ENCODE data around the gene CTNNA2. TPM values are rescaled to one million over a fixed set of nuclear protein-coding genes. Genes with fewer than 3 reads are reported as not detected.

Gene CTNNA2
- total RNA-seq, 1 experiment from 2014 or later, result 5.5 TPM

GRCh38 chr2:80527119-80527518, 1014.3 kb downstream of the CTNNA2 start:
- no peaks in the 10 kb centered on the region; a peak in 1 of 7 replicates for H3K36me3 Mint-ChIP-seq (ENCODE audit: insufficient read depth in 1 of 3, low read depth in 3 of 3)
- no peak overlapping the region for H4K91ac ChIP-seq (ENCODE audit: insufficient read length, low read depth, low read length)
- H3K4me3 Mint-ChIP-seq, result no peak overlapping the region
- H3T11ph ChIP-seq (ENCODE audit: low read length), result no peak overlapping the region
- H3K14ac ChIP-seq (ENCODE audit: insufficient read depth, low read length), result no peak overlapping the region
- no CpG with 5 or more reads among the region's 3 CpGs for WGBS (ENCODE audit: extremely low coverage, insufficient read length, low lambda C conversion rate)
- no peaks in the 10 kb centered on the region for H3K9me3 ChIP-seq (ENCODE audit: control insufficient read depth, low read depth, low read length)
- H2BK15ac ChIP-seq (ENCODE audit: low read depth, low read length), result no peak overlapping the region
- TF ChIP-seq, protein P1, sequence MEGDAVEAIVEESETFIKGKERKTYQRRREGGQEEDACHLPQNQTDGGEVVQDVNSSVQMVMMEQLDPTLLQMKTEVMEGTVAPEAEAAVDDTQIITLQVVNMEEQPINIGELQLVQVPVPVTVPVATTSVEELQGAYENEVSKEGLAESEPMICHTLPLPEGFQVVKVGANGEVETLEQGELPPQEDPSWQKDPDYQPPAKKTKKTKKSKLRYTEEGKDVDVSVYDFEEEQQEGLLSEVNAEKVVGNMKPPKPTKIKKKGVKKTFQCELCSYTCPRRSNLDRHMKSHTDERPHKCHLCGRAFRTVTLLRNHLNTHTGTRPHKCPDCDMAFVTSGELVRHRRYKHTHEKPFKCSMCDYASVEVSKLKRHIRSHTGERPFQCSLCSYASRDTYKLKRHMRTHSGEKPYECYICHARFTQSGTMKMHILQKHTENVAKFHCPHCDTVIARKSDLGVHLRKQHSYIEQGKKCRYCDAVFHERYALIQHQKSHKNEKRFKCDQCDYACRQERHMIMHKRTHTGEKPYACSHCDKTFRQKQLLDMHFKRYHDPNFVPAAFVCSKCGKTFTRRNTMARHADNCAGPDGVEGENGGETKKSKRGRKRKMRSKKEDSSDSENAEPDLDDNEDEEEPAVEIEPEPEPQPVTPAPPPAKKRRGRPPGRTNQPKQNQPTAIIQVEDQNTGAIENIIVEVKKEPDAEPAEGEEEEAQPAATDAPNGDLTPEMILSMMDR (conservative IDR thresholded peaks at IDR 0.05), result no peak
- H4K5ac ChIP-seq (ENCODE audit: insufficient read length, low read depth, low read length), result no peak overlapping the region
- no peaks in the 10 kb centered on the region for H4K20me1 ChIP-seq (ENCODE audit: control insufficient read depth, insufficient read depth, insufficient read length)
- no peak overlapping the region for H2BK20ac ChIP-seq (ENCODE audit: low read depth, low read length, poor library complexity, severe bottlenecking)
- no peaks in the 10 kb centered on the region; a peak in 1 of 5 replicates for H3K9me3 Mint-ChIP-seq
- no peak overlapping the region for H2BK12ac ChIP-seq (ENCODE audit: insufficient read length, low read depth, low read length)
- no peak overlapping the region for H2BK5ac ChIP-seq (ENCODE audit: insufficient read length, low read length)
- H3K4me1 ChIP-seq (ENCODE audit: insufficient read depth, low read length), result no peaks in the 10 kb centered on the region
- DNase-seq, result no peak
- no peaks in the 10 kb centered on the region for H3K79me1 ChIP-seq (ENCODE audit: insufficient read depth, low read depth, low read length, poor library complexity, severe bottlenecking)
- no peak overlapping the region for H2AK5ac ChIP-seq (ENCODE audit: insufficient read length, low read length)
- H3K23ac ChIP-seq (ENCODE audit: insufficient read length, low read depth, low read length), result no peak overlapping the region
- H3K27ac ChIP-seq (ENCODE audit: insufficient read length, low read depth, low read length), result no peak overlapping the region
- H3K18ac ChIP-seq (ENCODE audit: insufficient read length, low read depth, low read length), result no peak overlapping the region
- H3K4me1 Mint-ChIP-seq, result no peaks in the 10 kb centered on the region; a peak in 1 of 4 replicates
- no peak overlapping the region for H2BK120ac ChIP-seq (ENCODE audit: low read depth, low read length, poor library complexity, severe bottlenecking)
- H3K27ac Mint-ChIP-seq, result no peak overlapping the region
- no peaks in the 10 kb centered on the region for H3K27me3 ChIP-seq (ENCODE audit: insufficient read depth, low read length)
- H3K4me2 ChIP-seq (ENCODE audit: insufficient read depth, insufficient read length, low read length), result no peak overlapping the region
- no peaks in the 10 kb centered on the region for H3K79me2 ChIP-seq (ENCODE audit: insufficient read depth, low read length)
- H4K8ac ChIP-seq (replicated peaks; ENCODE audit: insufficient read length, low read depth, low read length), result no peak overlapping the region
- H3K4ac ChIP-seq (ENCODE audit: low read depth, low read length), result no peak overlapping the region
- H3K27me3 Mint-ChIP-seq (ENCODE audit: low read depth), result no peaks in the 10 kb centered on the region
- no peak overlapping the region for H3K9ac ChIP-seq (ENCODE audit: extremely low read depth, insufficient read length, low read length)
- no peak overlapping the region for H2AFZ ChIP-seq (ENCODE audit: low read length)
- H3K23me2 ChIP-seq (ENCODE audit: insufficient read length, low read depth, low read length, poor library complexity, severe bottlenecking), result no peaks in the 10 kb centered on the region
- H3K56ac ChIP-seq (ENCODE audit: insufficient read length, low read depth, low read length), result no peak overlapping the region

All from H9 (cell line).